Thyroid gland (tissue), 4 donors: ENCODE results near the gene LTA4H.

Experiments used
- CTCF ChIP-seq, 6 experiments: fragments of 200-600 bp in 3 of 6; fragments of 450-650 bp in 3 of 6; sonication (generic) in 3 of 6; IDR thresholded peaks; one replicate each; pipeline ENCODE4 v1.5.1; 2016 to 2019; ENCODE audit warnings: antibody characterized with exemption in 6 of 6, mild to moderate bottlenecking in 2 of 6, inconsistent platforms in 1 of 6, moderate library complexity in 1 of 6
- POLR2A ChIP-seq, 2 donors: fragments of 450-650 bp; IDR thresholded peaks; one replicate each; pipeline ENCODE4 v1.6.1; 2017; ENCODE audit warnings: antibody characterized with exemption in 2 of 2, mild to moderate bottlenecking in 2 of 2, moderate library complexity in 1 of 2

DNA sequence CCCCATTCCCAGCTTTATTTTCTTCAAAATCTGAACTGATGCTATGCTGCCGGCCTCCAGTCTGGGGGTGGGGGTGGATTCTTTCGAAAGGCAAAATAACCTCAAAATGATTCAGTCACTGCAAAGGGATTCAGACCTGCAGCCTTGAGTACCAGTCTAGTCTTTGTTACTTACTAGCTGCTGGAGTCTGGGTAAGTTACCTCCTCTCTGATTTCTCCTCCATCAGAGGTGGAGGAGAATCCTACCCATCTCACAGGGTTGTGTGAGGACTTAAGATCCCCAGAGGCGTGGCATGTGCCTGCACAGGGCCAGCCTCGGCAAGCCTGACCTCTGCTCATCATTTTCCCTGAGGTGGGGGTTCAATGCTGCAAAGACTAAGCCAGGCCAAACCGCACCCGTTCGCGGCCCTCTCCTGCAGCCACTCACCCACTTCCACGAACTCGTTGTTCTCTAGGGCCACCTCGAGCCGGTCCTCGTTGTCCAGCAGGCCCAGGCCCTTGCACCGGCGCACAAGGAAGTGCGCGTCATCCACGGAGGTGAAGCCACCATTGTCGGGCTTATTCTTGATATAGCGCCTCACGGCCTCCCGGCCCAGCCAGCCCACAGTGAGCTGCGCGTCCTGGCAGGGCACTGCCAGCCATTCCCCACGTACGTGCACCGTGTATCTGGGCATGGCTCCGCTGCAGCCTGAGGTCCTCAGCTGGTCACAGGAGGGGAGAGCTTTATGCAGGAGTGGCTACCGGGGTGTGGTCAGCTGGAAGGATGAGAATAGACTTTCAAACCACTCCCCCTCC is 40.0 kb downstream of the LTA4H start:
- TF ChIP-seq CTCF (IDR thresholded peaks at IDR 0.05), result no peak
- TF ChIP-seq POLR2A (IDR thresholded peaks at IDR 0.05), result no peak
